CD14-positive monocyte (primary cell): ENCODE results near the gene ANKRD40. TPM values are rescaled to one million over a fixed set of nuclear protein-coding genes. Genes with fewer than 3 reads are reported as not detected.
"Not testable (repeated sequence)": the region's sequence is repeated elsewhere in the genome, so short reads cannot be mapped to it uniquely, and the experiment has no call there.

Experiments used
- DNase-seq, 3 donors: peaks; one replicate each; pipeline ENCODE4 v3.0.0-alpha.2; 2011 to 2022
- H2AFZ ChIP-seq: 2 replicates; pipeline ENCODE4 v1.6.0; 2012; ENCODE audit warnings: mild to moderate bottlenecking, low read depth, low read length, inconsistent platforms; ENCODE audit not compliant: insufficient read depth, poor library complexity, severe bottlenecking
- H3K27ac ChIP-seq, 2 donors: 1 replicate in 1 of 2; 2 replicates in 1 of 2; pipeline ENCODE4 v1.5.1; 2012 to 2013; ENCODE audit warnings: low read length in 2 of 2, control low read depth in 1 of 2, inconsistent platforms in 1 of 2, low read depth in 1 of 2, mild to moderate bottlenecking in 1 of 2
- H3K27me3 ChIP-seq, 2 donors: one replicate each; pipeline versions ENCODE4 v1.6.0 to v1.6.1; 2011 to 2013; ENCODE audit warnings: low read length in 2 of 2; ENCODE audit not compliant: control insufficient read depth in 2 of 2, insufficient read depth in 2 of 2
- H3K36me3 ChIP-seq, 2 donors: replicated peaks in 1 of 2; 1 replicate in 1 of 2; 2 replicates in 1 of 2; pipeline versions ENCODE4 v1.5.1 to v1.6.1; 2012 to 2013; ENCODE audit warnings: low read length in 2 of 2, control low read depth in 1 of 2, inconsistent platforms in 1 of 2, mild to moderate bottlenecking in 1 of 2; ENCODE audit not compliant: insufficient read depth in 2 of 2, control insufficient read depth in 1 of 2
- H3K4me1 ChIP-seq, 2 donors: 1 replicate in 1 of 2; 2 replicates in 1 of 2; pipeline versions ENCODE4 v1.5.1 to v1.6.1; 2012 to 2013; ENCODE audit warnings: low read length in 2 of 2, control low read depth in 1 of 2, inconsistent platforms in 1 of 2, mild to moderate bottlenecking in 1 of 2, moderate library complexity in 1 of 2; ENCODE audit not compliant: insufficient read depth in 2 of 2, control insufficient read depth in 1 of 2
- H3K4me2 ChIP-seq: replicated peaks from 2 replicates; pipeline ENCODE3; 2012; ENCODE audit warnings: low read length, moderate library complexity, mild to moderate bottlenecking; ENCODE audit not compliant: poor library complexity, severe bottlenecking; ENCODE audit errors: extremely low read depth
- H3K4me3 ChIP-seq, 3 experiments: fragments of 200-600 bp in 1 of 3; sonication (generic) in 1 of 3; replicated peaks in 1 of 3; 1 replicate in 2 of 3; 2 replicates in 1 of 3; pipeline ENCODE4 v1.5.1; 2011 to 2013; ENCODE audit warnings: low read length in 3 of 3, mild to moderate bottlenecking in 3 of 3, control low read depth in 2 of 3, low read depth in 2 of 3, inconsistent platforms in 1 of 3, moderate library complexity in 1 of 3
- H3K79me2 ChIP-seq: 2 replicates; pipeline ENCODE4 v1.6.0; 2012; ENCODE audit warnings: mild to moderate bottlenecking, control low read depth, inconsistent platforms, low read length, moderate library complexity; ENCODE audit not compliant: insufficient read depth
- H3K9ac ChIP-seq: 2 replicates; pipeline ENCODE4 v1.6.0; 2017; ENCODE audit warnings: low read length, mild to moderate bottlenecking; ENCODE audit not compliant: insufficient read depth, poor library complexity, severe bottlenecking
- H3K9me3 ChIP-seq, 2 donors: replicated peaks in 1 of 2; 1 replicate in 1 of 2; 2 replicates in 1 of 2; pipeline versions ENCODE4 v1.5.1 to v1.6.1; 2012 to 2013; ENCODE audit warnings: low read length in 2 of 2, control low read depth in 1 of 2; ENCODE audit not compliant: control insufficient read depth in 1 of 2, insufficient read depth in 1 of 2
- H4K20me1 ChIP-seq: 2 replicates; pipeline ENCODE4 v1.6.0; 2012; ENCODE audit warnings: mild to moderate bottlenecking, low read length, control low read depth, moderate library complexity; ENCODE audit not compliant: insufficient read depth
- H3K27ac Mint-ChIP-seq, 7 donors: one replicate each; pipeline ENCODE4 v1.8.0; 2020; ENCODE audit warnings: mild to moderate bottlenecking in 7 of 7, mixed read lengths in 7 of 7, moderate library complexity in 6 of 7, inconsistent platforms in 2 of 7
- H3K27me3 Mint-ChIP-seq, 3 donors: one replicate each; pipeline ENCODE4 v1.8.0; 2021 to 2022; ENCODE audit warnings: low read depth in 3 of 3, mild to moderate bottlenecking in 3 of 3, mixed read lengths in 3 of 3, moderate library complexity in 3 of 3, inconsistent platforms in 1 of 3
- H3K36me3 Mint-ChIP-seq, 2 donors: one replicate each; pipeline ENCODE4 v1.8.0; 2020; ENCODE audit warnings: mixed read lengths in 2 of 2, inconsistent platforms in 1 of 2, mild to moderate bottlenecking in 1 of 2
- H3K4me1 Mint-ChIP-seq: one replicate; pipeline ENCODE4 v1.8.0; 2020; ENCODE audit warnings: mild to moderate bottlenecking, mixed read lengths
- H3K4me3 Mint-ChIP-seq, 2 donors: one replicate each; pipeline ENCODE4 v1.8.0; 2020; ENCODE audit warnings: mild to moderate bottlenecking in 2 of 2, mixed read lengths in 2 of 2, moderate library complexity in 1 of 2
- H3K9me3 Mint-ChIP-seq, 7 donors: one replicate each; pipeline ENCODE4 v1.8.0; 2020 to 2022; ENCODE audit warnings: mixed read lengths in 7 of 7, mild to moderate bottlenecking in 6 of 7, moderate library complexity in 6 of 7, inconsistent platforms in 2 of 7
- WGBS: methylation state at CpG from one replicate; pipeline ENCODE4 v1.1.5; 2013; ENCODE audit warnings: missing lambda C conversion rate; ENCODE audit not compliant: insufficient coverage; 5-methylcytosine and 5-hydroxymethylcytosine counted together
- intact Hi-C, 2 donors: fragments of 100-400 bp; cut with micrococcal nuclease; formaldehyde crosslinking; loops; one replicate each; pipeline versions ENCODE4 v1.15.0 to v1.15.1; 2023
- polyA plus RNA-seq, 3 donors: library from polyadenylated mRNA; depleted of rRNA in 1 of 3; unstranded in 2 of 3; stranded (reverse) in 1 of 3; fragments of 300-500 nt in 2 of 3; fragments of >200 nt in 1 of 3; fragmentation: Illumina TruSeq in 2 of 3; gene quantifications; 1 replicate in 2 of 3; 2 replicates in 1 of 3; pipeline ENCODE4 v1.2.3, GENCODE V29; 2012 to 2021
- TF ChIP-seq, protein P1 (sequence below): fragments of 200-600 bp; IDR thresholded peaks from one replicate; pipeline ENCODE4 v1.8.0; 2022; ENCODE audit warnings: antibody characterized with exemption, mild to moderate bottlenecking

ANKRD40 gene
- polyA plus RNA-seq, 3 donors: 3.4 to 21.8 (median 3.4) TPM

DNA sequence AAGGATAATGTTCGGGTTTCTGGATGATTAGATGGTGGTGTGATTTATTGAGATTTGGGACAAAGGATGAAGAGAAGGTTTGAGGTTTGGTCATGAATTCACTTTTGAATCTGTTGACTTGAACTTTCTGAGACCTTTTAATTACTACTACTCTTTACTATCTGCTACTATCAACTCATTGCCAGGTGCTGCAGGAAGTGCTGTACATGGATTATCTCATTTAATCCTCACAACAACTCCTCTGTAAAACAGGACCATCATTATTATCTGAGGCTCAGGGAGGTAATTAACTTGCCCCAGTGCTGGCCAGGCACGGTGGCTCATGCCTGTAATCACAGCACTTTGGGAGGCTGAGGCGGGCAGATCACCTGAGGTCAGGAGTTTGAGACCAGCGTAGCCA lies 2.9 kb upstream of the ANKRD40 start:
- TF ChIP-seq, protein P1, sequence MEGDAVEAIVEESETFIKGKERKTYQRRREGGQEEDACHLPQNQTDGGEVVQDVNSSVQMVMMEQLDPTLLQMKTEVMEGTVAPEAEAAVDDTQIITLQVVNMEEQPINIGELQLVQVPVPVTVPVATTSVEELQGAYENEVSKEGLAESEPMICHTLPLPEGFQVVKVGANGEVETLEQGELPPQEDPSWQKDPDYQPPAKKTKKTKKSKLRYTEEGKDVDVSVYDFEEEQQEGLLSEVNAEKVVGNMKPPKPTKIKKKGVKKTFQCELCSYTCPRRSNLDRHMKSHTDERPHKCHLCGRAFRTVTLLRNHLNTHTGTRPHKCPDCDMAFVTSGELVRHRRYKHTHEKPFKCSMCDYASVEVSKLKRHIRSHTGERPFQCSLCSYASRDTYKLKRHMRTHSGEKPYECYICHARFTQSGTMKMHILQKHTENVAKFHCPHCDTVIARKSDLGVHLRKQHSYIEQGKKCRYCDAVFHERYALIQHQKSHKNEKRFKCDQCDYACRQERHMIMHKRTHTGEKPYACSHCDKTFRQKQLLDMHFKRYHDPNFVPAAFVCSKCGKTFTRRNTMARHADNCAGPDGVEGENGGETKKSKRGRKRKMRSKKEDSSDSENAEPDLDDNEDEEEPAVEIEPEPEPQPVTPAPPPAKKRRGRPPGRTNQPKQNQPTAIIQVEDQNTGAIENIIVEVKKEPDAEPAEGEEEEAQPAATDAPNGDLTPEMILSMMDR: no peak
- H3K27ac ChIP-seq: no peak overlapping the region
- no peaks in the 10 kb centered on the region for H3K27me3 ChIP-seq
- no peaks in the 10 kb centered on the region for H4K20me1 ChIP-seq
- no peak for DNase-seq
- Mint-ChIP-seq H3K27me3 (no peaks in the 10 kb centered on the region), H3K9me3 (no peaks in the 10 kb centered on the region), H3K36me3 (no peaks in the 10 kb centered on the region), H3K4me3 (no peak overlapping the region), H3K27ac (no peak overlapping the region), H3K4me1 (peaks cover 31% of the 10 kb centered on the region)
- intact Hi-C loops: no loop called here
- H3K36me3 ChIP-seq: no peaks in the 10 kb centered on the region
- H3K4me1 ChIP-seq: peaks cover 34 to 45% of the 10 kb centered on the region in 2 donors
- H3K79me2 ChIP-seq: peaks cover 21% of the 10 kb centered on the region
- H3K9ac ChIP-seq: no peak overlapping the region
- no peak overlapping the region for H3K4me3 ChIP-seq
- no peaks in the 10 kb centered on the region for H3K9me3 ChIP-seq
- no peak overlapping the region for H3K4me2 ChIP-seq
- 100% methylated on average over 3 of the region's 4 CpGs for WGBS
- H2AFZ ChIP-seq: no peak overlapping the region

DNA sequence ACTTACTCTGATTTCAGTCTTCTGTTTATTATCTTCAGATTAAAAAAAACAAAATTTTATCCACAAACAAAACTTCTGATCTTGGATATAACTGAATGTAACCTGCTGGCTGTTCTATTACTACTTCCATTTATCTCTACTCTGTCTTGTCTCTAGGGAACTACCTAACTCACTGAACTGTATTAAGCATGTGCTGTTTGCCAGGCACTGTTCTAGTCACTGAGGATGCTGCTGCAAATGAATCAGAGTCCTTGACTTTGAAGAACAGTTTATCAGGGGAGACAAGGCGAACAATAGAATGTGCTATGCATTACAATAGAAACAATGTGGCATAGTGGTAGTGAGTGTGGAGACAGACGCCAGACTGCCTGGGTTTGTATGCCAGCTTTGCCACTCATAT lies 2.3 kb upstream of the ANKRD40 start:
- DNase-seq: no peak
- H3K9me3 ChIP-seq: no peaks in the 10 kb centered on the region
- WGBS: no CpG with 5 or more reads among the region's 2 CpGs
- peak overlapping the region in 1 of 2 donors; percentile 55 for H3K27ac ChIP-seq
- peaks cover 29 to 40% of the 10 kb centered on the region in 2 donors for H3K4me1 ChIP-seq
- H3K79me2 ChIP-seq: peaks cover 27% of the 10 kb centered on the region
- Mint-ChIP-seq H3K27ac (peak overlapping the region in 3 of 7 donors; percentile 6 to 96 (median 50)), H3K36me3 (peaks cover 2 to 4% of the 10 kb centered on the region in 2 donors), H3K4me1 (peaks cover 28% of the 10 kb centered on the region), H3K27me3 (no peaks in the 10 kb centered on the region), H3K4me3 (no peak overlapping the region), H3K9me3 (no peaks in the 10 kb centered on the region)
- H3K36me3 ChIP-seq: no peaks in the 10 kb centered on the region
- H4K20me1 ChIP-seq: no peaks in the 10 kb centered on the region
- no peak overlapping the region for H3K4me2 ChIP-seq
- no peaks in the 10 kb centered on the region for H3K27me3 ChIP-seq
- intact Hi-C loops: no loop called here
- no peak overlapping the region for H2AFZ ChIP-seq
- H3K4me3 ChIP-seq: no peak overlapping the region
- TF ChIP-seq, protein P1: no peak
- H3K9ac ChIP-seq: no peak overlapping the region

DNA sequence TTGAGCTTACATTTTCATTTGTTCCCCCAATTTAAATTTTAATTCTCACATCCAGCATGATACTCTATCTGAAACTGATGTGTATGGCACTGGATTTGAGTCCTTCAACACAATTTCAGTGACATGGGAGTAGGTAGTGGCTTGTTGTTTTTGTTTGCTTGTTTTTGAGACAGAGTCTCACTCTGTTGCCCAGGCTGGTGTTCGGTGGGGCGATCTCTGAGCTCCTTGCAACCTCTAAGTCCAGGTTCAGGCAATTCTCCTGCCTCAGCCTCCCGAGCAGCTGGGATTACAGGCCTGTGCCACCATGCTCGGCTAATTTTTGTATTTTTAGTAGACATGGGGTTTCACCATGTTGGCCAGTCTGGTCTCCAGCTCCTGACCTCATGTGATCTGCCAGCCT lies 1.3 kb upstream of the ANKRD40 start:
- H3K36me3 ChIP-seq, H3K27me3 ChIP-seq, H3K9me3 ChIP-seq, H3K36me3 Mint-ChIP-seq, DNase-seq, H3K27me3 Mint-ChIP-seq, H3K9me3 Mint-ChIP-seq, H4K20me1 ChIP-seq: not testable (repeated sequence)
- intact Hi-C loops: loop anchor here (5.0 to 10.0 kb wide), 4 partner anchors 84 to 164 kb away; partner anchors contain the start of genes SPATA20 (in 2 of the 2) and TOB1 (in 1 of the 2)
- Histone ChIP-seq H3K4me3 (peak overlapping the region in 1 of 3 experiments; percentile 85), H3K27ac (peak overlapping the region; percentile 69 to 96), H3K4me1 (peaks cover 29 to 40% of the 10 kb centered on the region in 2 donors), H3K9ac (peak overlapping the region; percentile 85), H3K79me2 (peaks cover 36% of the 10 kb centered on the region), H3K4me2 (peak overlapping the region; percentile 93), H2AFZ (peak overlapping the region; percentile 91)
- H3K4me1 Mint-ChIP-seq: peaks cover 29% of the 10 kb centered on the region
- 90% methylated on average over 4 of the region's 4 CpGs for WGBS
- peak overlapping the region in 1 of 2 donors; percentile 91 for H3K4me3 Mint-ChIP-seq
- peak overlapping the region; percentile 90 to 98 (median 96) for H3K27ac Mint-ChIP-seq
